NCI-H1436 (cell line): ENCODE data around the gene TUBB6.

Experiments used
- DNase-seq: peaks from one replicate; lab custom pipeline; 2025; lab: John Stamatoyannopoulos, UW

TUBB6 gene

DNA sequence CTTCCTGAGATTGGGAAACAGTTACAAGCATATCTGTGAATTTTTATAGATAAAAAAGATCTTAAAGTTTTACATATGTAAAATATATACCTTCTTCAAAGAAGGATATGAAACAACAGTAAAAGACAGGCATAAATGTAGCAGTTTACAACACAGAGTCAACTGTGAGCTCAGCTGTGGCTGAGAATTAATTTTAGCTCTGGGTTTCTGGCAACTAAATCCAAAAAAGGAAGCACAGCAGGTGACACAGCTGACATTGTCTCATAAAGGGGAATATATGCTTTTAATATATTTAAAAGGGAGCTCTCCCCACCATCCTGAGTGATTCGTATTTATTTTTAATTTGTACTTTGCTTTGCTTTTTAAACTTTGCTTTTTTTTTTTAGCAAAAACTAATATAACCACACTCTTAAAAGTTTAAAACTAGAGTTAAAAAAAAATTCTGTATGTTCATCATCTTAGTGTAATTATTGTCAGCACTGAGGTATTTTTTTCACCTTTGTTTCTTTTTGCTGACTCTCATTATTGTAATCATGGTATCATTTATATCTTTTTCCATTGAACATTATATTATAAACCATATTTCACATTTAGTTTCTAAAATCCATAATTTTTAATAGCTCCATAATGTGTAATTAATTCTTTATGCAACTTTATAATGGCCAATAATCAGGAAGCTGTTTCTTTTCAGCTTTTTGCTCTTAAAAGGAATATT, 6.7 kb downstream of the TUBB6 start:
- DNase-seq, result no peak

DNA sequence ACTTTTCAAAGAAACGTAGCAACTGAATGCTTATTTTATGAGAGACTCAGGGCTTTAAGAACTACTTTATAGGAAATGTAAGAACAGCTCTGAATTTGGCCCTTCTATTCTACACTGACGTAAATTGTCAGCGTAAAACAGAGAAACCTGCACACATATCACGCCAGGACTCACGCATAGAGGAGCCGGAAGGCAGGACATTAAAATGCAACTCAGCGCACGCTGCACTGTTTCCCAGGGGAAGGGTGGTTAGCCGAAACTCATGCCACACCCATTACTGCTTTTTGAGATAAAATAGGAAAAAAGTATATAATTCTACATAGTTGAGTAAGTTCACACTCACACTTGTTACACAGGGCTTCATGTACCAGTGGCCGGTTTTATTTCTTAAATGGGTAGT, 7.4 kb downstream of the TUBB6 start:
- DNase-seq, result no peak

DNA sequence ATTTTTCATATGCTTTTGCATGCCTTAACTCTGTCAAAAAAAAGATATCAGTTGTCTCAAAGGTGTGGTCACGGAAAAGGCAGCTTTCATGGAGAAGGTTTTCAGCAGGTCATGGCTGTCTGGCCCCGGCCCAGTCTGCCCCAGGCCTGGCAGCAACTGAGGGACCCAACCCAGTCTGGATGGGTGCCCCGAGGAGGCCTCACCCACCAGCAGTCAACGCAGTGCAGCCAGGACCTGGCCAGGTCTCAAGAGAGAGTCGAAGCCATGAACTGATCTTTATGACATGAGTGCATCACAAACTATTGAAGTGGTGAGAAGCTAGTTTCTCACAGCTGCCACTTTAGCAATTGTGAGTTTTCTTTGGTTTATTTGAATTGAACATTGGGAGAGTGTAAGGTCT, 7.9 kb downstream of the TUBB6 start:
- no peak for DNase-seq

DNA sequence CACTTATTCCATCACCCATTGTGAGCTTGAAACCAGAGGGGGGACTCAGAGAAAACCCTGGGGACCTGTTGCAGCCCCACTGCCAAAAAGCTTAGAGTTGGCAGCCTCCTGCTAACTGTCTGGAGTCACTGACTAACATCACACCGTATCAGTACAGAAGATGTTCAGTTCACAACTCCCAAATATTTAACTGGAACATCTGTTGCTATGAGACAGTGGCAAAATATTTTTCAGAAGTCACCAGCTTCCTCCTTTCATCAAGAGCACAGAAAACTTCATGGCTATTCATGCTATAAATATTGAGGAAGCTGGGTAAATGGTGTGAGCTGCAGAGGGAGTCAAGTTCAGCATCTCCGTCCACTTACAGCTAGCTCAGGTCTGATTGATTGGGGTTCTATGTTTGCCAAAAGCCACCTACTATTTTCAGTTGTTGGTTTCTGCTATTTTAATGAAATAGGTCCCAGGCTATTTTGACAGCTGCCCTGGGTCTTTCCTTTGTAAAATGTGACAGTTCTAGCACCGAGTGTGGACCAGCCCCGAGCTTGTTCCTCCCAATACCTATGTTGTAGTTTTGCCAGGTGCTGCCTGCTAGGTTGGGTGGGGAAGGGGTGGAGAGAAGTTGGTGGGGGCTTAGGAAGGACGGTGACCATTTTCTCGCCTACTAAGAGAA, 9.8 kb downstream of the TUBB6 start:
- DNase-seq, result no peak

DNA sequence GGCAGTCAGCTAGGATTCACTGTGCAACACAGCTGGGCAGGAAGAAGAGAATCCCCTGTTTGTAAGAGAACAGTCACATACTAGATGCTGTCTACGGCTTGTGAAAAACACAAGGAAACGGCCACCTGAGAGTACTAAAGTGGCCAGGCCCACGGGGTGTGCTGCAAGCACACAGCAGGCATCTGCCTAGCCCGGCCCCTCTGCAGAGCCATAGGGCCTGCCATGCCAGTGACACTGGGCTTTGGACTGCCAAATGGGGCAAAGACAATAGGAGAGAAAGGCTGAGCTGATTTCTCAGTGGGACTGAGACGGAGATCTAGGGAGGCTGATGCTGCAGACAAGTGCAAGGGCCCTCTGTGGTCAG, 10.3 kb downstream of the TUBB6 start:
- DNase-seq, result no peak

DNA sequence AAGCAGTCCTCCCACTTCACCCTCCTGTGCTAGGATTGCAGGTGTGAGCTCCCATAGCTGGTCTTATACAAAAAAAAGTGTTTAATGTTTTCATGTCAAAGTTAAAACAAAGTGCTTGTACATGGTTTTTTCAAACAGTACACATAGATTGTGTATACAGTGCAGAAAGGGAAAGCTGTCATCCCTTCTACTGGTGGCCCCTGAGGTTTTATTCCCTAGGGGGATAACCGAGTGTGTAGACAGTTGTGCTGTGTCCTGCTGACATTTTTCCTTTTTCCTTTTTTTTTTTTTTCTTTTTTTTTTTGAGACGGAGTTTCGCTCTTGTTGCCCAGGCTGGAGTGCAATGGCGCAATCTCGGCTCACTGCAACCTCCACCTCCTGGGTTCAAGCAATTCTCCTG, 10.8 kb downstream of the TUBB6 start:
- no peak for DNase-seq

DNA sequence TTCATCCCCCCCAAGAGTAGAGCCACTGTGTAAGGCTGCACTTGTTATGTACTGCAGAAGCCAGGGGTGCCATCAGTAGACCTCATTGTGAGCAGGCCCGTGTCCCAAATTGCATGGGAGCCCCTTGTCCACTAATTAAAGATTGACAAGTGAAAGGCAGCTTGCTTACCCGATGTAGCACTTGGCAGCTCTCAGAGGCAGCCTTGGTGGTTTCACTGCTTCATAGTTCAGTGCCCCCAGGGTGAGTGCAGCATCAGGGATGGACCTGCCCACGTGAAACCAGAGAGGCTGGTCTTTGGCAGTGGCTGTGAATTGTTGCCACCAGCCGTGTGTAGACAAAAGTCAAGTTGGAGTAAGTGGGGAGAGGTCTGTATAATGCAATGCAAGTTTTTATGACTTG, 13.3 kb downstream of the TUBB6 start:
- DNase-seq, result no peak

DNA sequence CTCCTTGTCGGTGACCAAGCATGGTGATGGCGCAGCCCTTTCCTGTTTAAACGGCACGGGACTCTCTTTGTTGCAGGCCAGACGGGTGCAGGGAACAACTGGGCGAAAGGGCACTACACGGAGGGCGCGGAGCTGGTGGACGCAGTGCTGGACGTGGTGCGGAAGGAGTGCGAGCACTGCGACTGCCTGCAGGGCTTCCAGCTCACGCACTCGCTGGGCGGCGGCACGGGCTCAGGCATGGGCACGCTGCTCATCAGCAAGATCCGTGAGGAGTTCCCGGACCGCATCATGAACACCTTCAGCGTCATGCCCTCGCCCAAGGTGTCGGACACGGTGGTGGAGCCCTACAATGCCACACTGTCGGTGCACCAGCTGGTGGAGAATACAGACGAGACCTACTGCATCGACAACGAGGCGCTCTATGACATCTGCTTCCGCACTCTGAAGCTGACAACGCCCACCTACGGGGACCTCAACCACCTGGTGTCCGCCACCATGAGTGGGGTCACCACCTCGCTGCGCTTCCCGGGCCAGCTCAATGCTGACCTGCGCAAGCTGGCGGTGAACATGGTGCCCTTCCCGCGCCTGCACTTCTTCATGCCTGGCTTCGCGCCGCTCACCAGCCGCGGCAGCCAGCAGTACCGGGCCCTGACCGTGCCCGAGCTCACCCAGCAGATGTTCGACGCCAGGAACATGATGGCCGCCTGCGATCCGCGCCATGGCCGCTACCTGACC, 17.1 kb downstream of the TUBB6 start:
- DNase-seq, result no peak

DNA sequence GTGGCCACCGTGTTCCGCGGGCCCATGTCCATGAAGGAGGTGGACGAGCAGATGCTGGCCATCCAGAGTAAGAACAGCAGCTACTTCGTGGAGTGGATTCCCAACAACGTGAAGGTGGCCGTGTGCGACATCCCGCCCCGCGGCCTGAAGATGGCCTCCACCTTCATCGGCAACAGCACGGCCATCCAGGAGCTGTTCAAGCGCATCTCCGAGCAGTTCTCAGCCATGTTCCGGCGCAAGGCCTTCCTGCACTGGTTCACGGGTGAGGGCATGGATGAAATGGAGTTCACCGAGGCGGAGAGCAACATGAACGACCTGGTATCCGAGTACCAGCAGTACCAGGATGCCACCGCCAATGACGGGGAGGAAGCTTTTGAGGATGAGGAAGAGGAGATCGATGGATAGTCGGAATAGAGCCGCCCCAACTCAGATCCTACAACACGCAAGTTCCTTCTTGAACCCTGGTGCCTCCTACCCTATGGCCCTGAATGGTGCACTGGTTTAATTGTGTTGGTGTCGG, 17.7 kb downstream of the TUBB6 start:
- no peak for DNase-seq

DNA sequence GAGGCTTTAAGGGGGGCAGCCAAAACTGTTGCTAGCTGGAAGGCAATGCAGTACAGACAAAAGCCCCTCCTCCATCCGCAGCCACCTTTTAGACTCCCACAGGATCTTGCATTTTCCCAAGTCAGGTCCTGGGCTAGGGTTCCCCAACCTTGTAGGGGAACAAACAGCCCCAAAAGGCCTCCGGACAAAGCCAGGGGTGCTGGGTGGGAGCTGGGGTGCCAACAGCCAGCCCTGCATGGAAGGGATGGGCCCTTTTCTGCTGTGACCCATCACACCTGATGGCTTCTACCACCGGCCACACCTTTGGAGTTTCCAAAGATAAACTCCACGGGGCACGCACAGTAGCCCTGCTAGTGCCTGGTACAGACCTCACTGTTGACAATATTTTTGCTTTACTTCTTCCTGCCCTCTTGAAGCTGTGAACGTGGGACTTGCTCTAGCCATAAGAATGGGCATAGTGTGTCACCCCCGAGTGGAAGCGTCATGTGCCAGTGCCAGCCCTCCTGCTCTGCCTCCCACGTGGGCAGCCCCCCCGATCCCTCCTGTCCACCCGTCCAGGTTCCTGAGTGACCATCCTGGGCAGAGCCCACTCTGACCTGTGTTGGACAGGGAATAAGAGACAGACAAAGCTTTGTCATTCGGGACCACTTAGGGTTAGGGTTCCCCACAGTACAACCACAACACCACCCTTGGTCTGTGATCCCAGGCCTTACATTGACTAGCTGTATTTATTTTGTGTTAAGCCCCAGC, 18.8 kb downstream of the TUBB6 start:
- DNase-seq, result no peak

DNA sequence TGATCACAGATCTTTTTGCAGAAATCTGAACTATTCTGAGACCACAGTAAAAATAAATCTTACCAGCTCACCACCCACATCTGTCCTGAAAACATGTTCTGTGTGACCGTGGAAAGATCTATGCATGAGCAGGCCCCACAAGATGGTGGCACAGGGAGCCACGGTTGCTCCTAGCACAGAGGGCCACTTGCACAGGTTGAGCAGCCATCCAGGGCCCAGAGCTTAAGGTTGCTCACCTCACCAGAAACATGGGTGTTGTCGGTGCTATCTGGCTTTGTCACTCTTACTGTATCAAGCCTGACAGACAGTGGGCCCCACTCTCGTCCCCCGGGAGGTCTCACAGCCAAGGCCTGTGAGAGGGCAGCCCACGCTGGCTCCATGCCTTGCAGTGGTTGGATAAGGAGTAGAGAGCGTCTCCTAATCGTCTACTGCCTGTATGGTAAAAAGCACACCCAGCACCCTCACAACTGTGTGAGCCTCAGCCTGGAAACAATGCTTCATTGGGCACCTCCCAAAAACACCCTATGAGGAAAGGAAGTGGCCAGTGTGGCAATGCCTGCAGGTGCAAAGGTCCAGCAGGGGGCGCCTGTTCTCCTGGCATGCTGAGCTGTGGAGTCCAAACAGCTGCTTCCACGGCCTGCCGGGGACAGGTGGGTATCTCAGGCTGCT, 19.6 kb downstream of the TUBB6 start:
- peak; percentile 15 for DNase-seq

DNA sequence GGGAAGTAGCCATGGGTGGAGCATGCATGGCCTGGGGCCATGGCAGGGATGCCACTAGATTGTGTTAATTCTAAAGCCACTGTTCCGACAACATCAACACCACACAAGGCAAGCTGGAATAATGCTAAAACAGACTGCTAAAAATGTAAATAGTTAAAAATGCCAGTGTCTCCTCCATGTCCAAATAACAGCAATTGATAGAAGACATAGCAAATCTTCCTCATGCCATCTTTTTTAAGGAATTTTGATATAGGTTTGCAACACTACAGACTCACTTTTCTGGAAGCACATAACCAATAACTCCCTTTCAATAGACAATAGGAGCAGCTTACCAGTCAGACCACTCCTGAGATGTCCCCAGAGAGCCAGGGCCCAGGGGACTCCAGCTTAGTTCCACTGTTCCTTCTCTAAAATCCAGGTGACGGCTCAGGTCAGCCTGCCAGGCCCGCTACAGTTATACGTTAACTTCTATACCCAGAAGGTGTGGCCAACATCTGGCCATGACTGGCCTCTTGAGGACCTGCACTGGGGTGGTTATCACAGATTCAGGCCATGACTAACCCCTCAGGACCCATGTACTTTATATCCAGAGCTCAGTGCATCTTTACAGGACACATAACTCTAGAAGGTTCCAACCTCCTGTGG, 20.3 kb downstream of the TUBB6 start:
- no peak for DNase-seq

DNA sequence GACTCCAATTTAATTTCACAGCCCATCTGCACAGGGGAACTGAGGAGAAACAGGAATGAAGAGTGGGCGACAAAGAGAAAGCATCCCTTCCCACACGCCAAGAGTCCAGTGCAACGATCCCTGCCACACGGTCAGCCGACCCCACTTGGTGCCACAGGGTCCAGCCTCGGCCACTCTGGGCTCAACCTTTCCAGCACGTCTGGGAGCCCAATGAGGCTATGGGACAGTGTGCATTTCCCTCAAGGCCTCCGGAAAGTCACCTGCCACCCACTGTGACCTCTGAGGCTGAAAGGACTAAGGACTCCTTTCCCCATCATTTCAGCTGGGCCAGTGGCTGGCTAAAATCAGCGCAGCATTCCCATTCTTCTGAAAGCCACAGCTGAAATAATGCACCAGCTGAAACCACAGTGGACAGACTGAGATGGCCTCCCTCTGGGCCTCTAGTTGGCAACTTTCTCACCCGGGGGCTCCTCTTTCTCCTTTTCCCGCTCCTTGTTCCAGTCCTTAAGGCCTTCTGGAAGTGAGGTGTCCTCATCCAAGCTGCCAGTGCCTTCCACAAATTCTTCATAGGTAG, 21.2 kb downstream of the TUBB6 start:
- no peak for DNase-seq

DNA sequence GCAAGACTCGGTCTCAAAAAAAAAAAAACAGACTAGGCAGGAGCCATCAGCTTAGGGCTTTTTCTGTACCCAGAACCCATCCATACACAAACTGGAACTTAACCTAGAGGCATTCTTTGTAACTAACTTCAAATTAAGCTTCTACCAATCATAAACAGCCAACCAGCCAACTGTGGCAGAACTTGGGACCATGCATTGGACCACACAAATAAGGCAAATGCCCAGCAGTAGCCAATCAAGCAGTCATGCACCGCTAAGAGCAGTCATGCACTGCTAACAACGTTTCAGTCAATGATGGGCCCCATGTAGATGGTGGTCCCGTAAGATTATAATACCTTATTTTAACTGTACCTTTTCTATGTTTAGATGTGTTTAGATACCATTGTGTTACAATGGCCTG, 22.7 kb downstream of the TUBB6 start:
- no peak for DNase-seq

DNA sequence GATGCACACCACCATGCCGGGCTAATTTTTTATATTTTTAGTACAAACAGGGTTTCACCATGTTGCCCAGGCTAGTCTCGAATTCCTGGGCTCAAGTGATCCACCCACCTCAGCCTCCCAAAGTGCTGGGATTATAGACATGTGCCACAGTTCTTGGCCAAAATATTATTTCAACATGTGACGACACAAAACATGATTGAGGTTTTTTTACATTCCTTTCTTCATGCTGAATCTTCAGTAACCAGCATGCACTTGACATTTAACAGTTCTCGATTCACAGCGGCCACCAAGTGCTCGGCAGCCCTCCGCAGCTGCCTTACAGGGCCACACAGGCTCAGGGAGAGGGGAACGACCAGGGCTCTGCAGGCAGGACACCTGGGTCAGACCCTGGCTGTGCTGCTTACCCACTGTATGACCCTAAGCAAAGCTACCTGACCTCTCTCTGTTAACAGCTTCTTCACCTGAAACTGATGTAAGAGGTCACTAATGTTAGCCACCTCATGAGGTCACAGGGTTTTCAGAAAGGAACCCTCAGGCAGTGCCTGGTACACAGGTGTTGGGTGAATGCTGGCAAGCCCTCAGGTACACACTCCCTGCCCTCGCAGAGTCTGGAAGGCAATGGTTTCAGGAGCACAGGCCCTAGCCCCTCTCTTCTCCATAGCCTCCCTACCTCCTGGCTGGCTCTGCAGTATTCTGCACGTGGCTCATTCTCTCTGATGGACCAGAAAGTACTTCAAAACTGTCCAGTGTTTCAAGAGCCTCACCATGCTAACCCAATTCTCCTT, 25.7 kb downstream of the TUBB6 start:
- no peak for DNase-seq

DNA sequence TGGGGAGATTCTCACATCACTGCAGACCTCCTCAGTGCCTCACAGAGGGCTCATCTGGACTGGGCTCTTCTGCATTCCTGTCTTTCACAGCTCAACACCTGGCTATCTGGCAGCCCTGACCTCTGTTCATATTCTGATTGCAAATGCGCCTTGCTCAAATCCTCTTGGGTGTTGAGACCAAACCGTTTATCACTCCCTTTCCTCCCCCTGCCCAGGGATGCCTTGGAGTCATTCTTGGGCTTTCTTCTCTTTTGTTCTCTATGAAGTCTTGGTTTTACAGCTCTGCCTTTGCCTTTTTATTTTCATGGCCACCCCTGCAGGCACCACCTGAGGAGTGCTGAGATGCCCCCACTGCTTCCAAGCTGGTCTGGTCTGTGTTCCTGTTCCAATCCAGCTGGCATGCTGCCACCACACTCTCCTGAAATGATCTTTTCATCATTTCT, 26.3 kb downstream of the TUBB6 start:
- DNase-seq, result no peak

DNA sequence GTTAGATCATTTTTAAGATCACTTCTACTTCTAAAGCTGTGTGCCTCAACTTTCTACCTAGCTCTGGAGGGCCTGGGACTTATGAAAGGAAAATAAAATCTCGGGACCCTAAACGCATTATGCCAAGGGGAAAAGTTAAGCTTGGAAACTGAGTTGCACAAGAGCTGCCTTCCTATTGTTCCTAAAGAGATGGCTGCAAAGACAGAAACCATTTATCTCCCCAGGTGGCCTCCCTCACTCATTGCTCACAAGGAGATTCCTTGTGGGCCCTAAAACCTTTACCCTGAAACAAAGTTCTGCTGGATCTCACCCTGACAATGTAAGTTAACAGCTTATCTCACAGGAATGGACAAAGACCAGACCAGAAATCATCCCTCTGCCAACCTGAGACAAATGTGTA, 26.8 kb downstream of the TUBB6 start:
- no peak for DNase-seq

DNA sequence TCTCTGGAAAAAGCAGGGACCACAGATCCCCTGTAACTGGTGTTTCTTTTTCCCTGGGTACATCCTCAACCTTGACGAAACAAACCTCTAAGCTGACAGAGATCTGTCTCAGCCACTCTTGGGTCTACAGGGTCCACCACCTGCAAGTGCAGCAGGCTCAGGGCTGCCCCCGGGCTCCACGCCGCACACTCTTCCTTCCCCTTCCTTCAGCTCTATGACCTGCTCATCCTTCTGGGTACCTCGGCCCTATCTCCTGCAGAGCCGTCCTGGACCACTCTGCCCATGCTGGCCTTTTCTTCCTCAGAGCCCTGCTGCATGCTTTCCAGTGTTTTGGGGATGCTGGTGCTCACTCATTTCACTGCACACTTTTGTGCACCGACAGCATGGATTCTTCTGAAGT, 27.5 kb downstream of the TUBB6 start:
- DNase-seq, result no peak

DNA sequence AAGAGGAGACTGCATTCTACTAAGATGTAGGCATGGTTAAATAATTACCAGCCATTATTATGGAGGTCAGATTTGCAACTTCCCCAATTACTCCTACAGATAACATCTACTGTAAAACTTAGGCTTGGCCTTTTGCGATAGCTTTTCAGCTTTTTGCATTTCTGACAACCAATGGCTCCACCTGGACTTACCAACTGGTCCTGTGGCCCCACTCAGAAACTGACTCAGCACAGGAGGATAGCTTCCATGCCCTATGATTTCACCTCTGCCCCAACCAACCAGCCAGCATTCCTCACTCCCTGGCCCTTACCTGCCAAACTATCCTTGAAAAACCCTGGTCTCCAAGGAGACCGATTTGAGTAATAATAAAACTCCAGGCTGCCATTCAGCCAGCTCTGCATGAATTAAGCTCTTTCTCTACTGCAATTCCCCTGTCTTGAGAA, 28.2 kb downstream of the TUBB6 start:
- no peak for DNase-seq

DNA sequence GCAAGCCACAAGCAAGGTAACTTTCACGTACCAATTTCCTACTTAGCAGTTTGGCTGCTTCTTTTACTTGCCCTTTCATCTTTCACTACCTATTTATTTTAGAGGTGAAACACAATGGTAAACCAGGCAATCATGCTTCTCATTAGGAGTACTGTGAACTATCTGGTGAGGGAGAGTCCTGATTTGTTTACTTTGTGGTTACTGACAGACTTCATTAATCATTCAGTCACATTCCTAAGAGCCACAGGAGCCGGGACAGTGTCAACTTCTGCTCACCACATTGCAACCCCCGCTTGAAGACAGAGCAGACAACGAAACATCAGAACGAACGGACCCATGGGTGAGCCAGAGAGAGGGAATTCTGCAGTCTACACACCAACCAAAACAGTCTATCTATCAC, 28.8 kb downstream of the TUBB6 start:
- no peak for DNase-seq
